Measurements from ENCODE around the gene C2orf68.
A peak's percentile ranks its signal among the peaks of the same experiment; 100 is the strongest.

C2orf68 gene

DNA sequence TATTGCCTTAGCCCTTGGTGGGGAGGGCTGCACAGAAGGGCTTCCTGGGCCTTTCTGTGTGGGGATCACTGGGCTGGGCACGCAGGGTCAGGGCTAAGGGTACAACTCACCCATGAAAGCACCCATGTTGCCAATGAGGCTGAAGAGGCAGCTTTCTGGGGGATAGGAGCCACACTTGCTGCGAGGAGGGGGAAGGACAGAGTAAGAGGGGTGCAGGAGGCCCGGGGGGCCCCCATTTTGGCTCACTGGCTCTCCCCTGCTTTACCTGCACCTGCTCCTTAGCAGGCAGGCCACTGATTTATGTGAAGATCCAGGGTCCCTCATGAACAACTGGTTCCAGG is 11.7 kb downstream of the C2orf68 start:
- TF ChIP-seq, protein P1, sequence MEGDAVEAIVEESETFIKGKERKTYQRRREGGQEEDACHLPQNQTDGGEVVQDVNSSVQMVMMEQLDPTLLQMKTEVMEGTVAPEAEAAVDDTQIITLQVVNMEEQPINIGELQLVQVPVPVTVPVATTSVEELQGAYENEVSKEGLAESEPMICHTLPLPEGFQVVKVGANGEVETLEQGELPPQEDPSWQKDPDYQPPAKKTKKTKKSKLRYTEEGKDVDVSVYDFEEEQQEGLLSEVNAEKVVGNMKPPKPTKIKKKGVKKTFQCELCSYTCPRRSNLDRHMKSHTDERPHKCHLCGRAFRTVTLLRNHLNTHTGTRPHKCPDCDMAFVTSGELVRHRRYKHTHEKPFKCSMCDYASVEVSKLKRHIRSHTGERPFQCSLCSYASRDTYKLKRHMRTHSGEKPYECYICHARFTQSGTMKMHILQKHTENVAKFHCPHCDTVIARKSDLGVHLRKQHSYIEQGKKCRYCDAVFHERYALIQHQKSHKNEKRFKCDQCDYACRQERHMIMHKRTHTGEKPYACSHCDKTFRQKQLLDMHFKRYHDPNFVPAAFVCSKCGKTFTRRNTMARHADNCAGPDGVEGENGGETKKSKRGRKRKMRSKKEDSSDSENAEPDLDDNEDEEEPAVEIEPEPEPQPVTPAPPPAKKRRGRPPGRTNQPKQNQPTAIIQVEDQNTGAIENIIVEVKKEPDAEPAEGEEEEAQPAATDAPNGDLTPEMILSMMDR (conservative IDR thresholded peaks at IDR 0.05), result no peak

DNA sequence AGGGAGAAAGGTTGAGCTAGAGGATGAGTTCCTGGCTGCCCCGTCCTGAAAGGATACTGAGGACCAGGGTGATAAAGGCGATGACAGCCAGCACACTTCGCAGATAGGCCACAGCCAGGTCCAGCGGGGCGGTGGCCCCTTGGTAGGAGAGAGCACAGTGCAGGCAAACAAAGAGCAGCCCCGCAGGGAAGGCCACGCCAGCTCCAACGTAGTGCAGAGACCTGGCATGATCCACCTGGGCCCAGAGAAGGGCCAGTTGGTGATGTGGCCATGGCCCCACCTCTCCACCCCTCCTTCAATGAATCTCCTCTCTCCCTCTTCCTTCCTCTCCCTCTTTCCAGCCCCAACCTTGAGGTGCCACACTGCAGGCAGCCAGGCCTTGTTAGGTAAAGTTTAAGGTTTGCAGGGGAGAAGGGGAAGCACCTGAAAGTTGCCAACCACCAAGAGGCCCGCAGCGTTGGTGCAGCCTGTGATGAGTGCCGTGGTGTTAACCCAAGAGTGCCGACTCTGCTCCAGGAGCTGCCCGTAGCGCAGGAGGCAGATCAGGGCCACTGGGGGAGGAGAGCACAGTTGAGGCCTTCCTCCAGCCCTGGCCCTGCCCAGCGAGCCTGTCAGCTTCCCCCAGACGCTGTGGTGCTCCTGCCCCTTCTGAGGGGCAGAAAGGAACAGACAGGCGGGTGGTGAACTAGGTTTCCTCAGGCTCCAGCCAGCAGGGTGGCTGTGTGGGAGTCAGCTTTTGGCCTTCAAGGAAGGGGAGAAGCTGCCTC is 12.2 kb downstream of the C2orf68 start:
- TF ChIP-seq, protein P1 (conservative IDR thresholded peaks at IDR 0.05), result no peak
- no peak overlapping the region for H3K27ac ChIP-seq

More for the DNA sequence above, 11.7 kb downstream of the C2orf68 start:
- no peak overlapping the region for H3K27ac ChIP-seq

DNA sequence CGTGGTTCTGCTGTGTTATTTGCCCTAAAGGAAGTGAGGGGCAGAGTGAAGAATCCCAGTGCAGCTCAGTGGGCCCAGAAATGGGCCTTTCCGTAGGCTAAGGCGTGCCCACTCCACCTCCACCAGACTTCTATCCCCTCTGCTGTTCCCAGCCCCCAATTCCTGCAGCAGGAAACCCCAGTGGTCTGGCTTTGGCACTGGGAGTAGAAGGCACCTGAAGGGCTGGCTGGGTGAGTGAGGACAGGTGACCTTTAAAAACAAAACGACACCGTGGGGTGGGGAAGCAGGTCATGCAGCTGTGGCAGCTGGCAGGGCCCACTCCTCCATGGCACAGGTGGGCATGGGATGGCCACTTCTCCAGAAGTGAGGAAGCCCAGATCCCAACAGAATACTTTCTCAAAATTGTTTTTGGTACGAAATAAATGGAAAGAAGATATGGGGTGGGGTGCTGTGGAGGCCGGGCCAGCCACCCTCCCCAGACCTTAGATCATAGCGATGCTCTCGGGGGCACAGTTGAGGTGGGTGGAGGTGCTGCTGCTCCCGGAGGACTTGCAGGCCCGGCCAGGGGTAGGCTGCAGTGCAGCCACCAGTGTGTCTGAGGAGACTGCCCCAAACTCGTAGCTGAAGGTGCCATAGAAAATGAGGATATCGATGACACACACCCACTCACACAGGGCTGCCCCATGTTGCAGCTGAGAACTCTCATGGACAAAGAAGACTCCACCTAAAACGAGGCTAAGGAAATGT is 13.1 kb downstream of the C2orf68 start:
- TF ChIP-seq, protein P1 (conservative IDR thresholded peaks at IDR 0.05), result no peak
- no peak overlapping the region for H3K27ac ChIP-seq

DNA sequence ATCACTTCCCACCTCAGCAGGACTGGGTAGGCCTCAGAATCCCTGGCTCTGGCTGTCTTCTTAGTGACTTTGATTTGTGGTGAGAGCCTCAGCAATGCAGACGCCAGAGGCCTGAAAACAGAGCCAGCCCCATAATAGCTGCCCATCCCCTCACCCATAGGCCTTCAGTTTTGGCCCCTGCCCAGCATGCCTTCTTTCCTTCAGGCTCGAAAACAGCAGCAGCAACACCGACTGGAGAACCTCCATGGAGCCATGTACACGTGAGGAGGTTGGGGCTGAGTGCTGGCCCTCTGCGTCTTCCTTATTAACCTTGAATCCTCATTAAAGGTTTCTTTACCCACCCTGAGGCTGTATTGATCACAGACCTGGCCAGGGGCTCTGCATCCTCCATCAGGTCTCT is 14.6 kb downstream of the C2orf68 start:
- H3K27ac ChIP-seq, result no peak overlapping the region
- TF ChIP-seq, protein P1 (conservative IDR thresholded peaks at IDR 0.05), result no peak

DNA sequence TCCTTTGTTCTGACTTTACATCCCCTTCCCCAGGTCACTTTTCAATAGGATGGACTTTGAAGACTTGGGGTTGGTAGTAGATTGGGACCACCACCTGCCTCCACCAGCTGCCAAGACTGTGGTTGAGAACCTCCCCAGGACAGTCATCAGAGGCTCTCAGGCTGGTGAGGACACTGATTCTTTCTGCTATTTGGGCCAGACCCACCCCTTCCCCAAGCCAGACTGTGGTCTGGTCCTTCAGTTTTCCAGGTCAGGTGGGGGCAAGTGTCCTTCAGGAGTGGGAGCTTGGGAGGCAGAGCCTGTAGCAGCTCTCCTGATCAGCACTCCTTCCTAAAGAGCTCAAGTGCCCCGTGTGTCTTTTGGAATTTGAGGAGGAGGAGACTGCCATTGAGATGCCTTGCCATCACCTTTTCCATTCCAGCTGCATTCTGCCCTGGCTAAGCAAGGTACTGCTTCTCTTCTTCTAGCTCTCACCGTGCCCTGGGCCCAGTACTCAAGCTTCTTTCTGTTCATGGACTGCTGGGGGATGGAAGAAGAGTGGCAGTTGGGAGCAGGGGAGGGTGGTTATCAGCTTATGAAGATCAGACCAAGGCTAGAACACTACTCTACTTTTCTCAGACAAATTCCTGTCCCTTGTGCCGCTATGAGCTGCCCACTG is 15.3 kb downstream of the C2orf68 start:
- TF ChIP-seq, protein P1 (conservative IDR thresholded peaks at IDR 0.05), result no peak
- peak overlapping the region; percentile 83; the same call in 1 of the 2 replicates for H3K27ac ChIP-seq

DNA sequence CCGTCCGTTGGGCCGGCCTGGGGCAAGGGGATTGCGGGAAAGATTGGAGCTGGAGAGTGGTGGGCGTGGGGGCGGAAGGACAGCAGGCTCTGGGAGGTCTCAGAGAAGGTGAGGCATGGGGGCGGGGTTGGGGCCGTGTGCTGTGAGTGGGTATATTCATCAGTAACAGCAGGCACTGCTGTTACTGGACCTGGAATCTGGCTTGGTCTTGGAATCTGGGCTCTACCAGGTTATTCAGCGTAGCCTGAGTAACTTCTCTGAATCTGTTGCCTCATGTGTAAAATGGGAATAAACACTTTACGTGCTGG is 15.9 kb downstream of the C2orf68 start:
- H3K27ac ChIP-seq, result peak overlapping the region; percentile 83
- TF ChIP-seq, protein P1 (conservative IDR thresholded peaks at IDR 0.05), result no peak

DNA sequence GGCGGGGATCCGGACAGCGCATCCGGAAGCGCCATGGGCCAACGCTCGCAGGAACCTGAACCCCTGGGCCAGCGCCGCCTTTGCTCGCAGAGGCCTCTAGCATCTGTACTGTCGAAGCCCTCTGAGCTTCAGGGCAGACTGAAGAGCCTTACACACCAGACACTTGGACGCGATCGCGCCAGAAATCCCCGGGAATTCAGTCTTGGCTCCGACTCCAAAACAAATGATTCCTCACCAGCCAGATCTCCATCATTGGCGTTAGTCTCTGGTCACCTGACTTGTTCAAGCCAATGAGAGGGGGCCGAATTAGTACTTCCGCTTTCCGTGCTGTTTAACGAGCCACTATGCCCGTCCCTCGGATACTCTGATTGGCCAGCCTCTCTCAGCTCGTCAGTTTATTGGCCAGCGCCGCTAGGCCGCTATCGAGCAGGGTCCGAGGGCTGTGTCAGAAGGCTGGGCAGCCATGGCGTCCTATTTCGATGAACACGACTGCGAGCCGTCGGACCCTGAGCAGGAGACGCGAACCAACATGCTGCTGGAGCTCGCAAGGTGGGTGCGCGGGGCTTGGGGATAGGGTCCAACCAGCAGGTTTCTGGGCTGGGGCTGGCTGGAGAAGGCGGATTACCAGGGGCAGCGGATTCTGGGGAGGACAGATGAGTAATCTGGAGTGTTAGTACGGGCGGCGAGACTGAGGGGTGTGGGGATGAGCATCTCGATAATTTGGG is 16.4 kb downstream of the C2orf68 start, which contains the start of gene RNF181:
Gene RNF181 (plus strand): TSS at position 445 of the 725 bp plus-strand sequence. CDS start 19 bp downstream, at position 464.
- peak within 1 kb of the TSS; percentile 83 for H3K27ac ChIP-seq
- TF ChIP-seq, protein P1 (conservative IDR thresholded peaks at IDR 0.05), result no peak
